HG03039 (cell line): ENCODE measurements around the gene KRTCAP3.
"Not testable (repeated sequence)": the region's sequence is repeated elsewhere in the genome, so short reads cannot be mapped to it uniquely, and the experiment has no call there.

Experiments used
- ATAC-seq: cut with Tn5 transposase; IDR thresholded peaks from one replicate; pipeline ENCODE4 v1.9.1; 2021; ENCODE audit warnings: mild to moderate bottlenecking, moderate library complexity; ENCODE audit not compliant: unreplicated experiment

Gene KRTCAP3, protein sequence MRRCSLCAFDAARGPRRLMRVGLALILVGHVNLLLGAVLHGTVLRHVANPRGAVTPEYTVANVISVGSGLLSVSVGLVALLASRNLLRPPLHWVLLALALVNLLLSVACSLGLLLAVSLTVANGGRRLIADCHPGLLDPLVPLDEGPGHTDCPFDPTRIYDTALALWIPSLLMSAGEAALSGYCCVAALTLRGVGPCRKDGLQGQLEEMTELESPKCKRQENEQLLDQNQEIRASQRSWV

GRCh38 chr2:27441958-27442919 is at the start of gene KRTCAP3:
Gene KRTCAP3 (plus strand): TSS chr2:27442381. CDS start chr2:27442413, 32 bp downstream.
- no peak for ATAC-seq

- no peak for ATAC-seq
Measured at GRCh38 chr2:27393225-27393624, 49.0 kb upstream of the KRTCAP3 start.

DNA sequence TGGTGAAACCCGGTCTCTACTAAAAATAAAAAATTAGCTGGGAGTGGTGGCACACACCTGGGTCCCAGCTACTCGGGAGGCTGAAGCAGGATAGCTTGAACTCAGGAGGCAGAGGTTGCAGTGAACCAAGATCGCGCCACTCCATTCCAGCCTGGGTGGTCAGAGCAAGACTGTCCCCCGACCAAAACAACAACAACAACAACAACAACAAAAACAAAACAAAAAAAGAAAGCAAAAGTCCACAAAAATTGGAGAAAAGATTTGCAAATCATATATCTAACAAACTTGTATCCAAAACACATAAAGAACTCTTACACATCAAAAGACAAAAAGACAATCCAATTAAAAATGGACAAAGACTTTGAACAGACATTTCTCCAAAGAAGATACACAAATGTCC is 43.2 kb upstream of the KRTCAP3 start:
- ATAC-seq: no peak

DNA sequence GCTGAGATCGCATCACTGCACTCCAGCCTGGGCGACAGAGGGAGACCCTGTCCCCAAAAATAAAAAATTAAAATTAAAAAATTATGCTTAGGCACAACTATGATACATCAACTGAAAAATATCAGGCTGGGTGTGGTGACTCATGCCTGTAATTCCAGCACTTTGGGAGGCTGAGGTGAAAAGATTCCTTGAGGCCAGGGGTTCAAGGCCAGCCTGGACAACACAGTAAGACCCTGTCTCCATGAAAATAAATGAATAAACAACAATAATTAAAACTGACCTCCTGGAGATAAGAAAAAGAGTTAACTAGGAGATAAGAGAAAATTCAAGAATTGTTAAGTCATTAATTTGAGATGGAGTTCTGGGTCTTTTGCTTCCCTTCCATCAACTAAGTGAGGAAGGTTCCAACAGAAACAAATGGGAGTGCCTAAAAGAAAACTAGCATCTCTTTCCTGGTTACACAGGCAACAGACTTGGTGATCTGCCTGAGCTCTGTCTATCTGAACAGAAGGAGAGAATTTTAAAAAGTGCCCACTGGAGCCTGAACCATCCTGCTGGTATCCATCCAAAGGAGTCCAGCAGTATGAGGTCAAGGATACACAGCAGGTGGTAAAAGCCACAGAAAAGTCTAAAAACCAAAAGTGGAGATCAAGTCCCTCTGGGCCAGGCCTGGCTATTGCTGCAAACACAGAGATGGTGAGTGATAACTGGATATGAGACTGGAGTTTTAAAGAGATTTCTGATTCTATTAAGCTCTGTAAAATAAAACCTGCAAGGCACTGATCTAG is 41.6 kb upstream of the KRTCAP3 start:
- no peak for ATAC-seq

- ATAC-seq: no peak
Measured at GRCh38 chr2:27407798-27408491, 34.2 kb upstream of the KRTCAP3 start.

DNA sequence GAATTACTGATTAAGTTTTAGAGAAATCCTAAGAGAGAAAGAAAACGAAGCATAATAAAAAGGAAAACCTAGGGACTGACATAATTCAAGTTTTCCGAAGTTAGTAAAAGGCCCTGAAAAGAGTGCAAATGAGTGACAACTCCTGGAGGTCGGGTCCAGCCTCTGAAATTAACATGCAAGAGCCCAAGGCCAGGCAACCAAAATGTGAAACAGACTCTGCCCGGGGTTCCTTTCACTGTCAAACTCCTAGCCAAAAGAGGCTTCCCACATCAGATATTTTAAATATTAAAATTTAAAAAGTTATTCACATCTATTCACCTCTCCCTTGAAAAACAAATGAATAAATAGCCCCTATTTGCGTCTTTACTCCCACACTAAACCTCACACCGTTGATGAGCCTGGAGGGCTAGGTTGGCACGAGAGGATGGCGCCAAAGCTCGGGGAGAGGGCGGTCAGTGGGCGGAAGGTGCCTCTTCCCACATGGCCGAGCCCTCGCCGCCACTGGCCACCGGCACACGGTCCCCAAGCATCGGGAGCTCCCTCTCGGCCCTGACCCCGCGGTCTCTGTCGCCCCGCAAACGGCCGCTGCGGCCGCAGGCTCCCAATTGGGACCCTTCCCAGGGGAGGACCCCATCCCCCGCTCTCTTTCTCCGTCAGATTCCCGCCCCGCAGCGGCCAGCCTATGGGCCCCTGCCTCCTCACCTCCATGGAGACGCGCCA is 33.4 kb upstream of the KRTCAP3 start:
- peak; percentile 27 for ATAC-seq

DNA sequence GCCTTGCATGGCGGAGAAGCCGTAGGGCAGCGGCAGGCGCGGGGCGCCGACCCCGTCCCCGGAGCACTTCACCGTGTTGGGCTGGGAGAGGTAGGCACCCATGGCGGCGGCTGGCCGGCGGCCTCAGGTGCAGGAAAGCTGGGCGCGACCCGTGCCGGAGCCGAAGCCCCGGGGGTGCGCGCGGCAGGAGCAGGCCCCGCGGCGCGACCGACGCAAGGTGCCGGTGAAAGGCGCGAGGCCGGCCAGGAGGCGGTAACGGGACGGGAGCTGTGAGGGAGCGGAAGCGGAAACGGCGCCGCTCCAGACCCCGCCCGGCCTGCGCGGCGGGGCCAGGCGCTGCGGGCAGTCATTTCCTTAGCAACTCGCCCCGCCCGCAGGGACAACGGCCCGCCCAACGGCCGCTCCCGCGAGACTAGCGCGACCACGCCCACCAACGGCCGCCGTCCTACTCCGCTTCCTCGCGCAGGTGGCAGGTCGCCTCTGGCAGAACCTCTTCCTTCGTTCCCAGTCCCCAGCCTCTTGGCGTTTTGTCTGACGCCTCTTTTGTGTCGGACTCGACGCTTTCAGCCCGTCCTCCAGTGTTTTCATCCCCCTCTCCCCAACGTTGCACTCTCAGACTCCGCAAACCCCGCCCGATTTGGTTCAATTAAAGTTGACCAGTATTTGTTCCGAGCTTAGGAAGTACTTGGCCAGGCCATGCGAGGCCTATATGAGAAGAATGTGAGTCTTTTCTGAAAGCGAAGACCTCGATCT is 32.7 kb upstream of the KRTCAP3 start, which contains the start of gene PPM1G:
PPM1G (minus strand) TSS at position 271 of the 753 bp plus-strand sequence; CDS start at position 102, 169 bp downstream.
- ATAC-seq: peak; percentile 85

- no peak for ATAC-seq
Measured at GRCh38 chr2:27412419-27413152, 29.6 kb upstream of the KRTCAP3 start.

- ATAC-seq: no peak
Measured at GRCh38 chr2:27416151-27416550, 26.0 kb upstream of the KRTCAP3 start.

- no peak for ATAC-seq
Measured at GRCh38 chr2:27420996-27421395, 21.2 kb upstream of the KRTCAP3 start.

DNA sequence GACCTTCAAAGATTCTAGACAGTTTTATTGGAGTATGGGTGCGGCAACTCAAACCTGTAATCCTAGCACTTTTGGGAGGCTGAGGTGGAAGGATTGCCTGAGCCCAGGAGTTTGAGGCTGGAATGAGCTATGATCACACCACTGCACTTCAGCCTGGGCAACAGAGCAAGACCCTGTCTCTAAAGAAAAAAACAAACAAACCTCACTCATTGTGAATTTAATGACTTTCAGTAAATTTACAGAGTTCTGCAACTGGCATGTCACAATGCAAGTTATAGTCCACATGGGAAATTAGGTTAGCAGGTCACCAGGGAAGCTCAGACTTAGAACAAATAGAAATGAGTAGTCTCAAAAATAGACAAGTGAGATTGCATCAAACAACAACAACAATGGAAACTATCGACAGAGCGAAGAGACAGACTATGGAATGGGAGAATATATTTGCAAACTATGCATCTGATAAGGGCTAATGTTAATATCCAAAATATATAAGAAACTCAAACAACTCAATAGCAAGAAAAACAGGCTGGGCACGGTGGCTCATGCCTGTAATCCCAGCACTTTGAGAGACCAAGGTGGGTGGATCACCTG is 20.4 kb upstream of the KRTCAP3 start:
- ATAC-seq: no peak

- ATAC-seq: no peak
Measured at GRCh38 chr2:27422958-27423357, 19.2 kb upstream of the KRTCAP3 start.

DNA sequence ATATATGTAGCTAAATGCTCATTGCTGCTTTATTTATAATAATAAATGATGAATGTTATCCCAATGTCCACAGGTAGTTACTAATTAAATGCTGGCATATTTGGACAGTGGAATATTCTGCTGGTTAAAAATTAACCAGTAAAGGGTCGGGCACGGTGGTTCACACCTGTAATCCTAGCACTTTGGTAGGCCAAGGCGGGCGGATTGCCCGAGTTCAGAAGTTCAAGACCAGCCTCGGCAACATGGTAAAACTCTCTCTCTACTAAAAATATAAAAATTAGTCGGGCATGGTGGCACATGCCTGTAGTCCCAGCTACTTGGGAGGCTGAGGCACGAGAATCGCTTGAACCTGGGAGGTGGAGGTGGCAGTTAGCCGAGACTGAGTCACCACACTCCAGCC is 17.1 kb upstream of the KRTCAP3 start:
- ATAC-seq: not testable (repeated sequence)

GRCh38 chr2:27427863-27428212 is 14.3 kb upstream of the KRTCAP3 start:
- no peak for ATAC-seq

- peak; percentile 80 for ATAC-seq
Measured at GRCh38 chr2:27428213-27428977, 13.8 kb upstream of the KRTCAP3 start, which contains the start of gene NRBP1. Gene NRBP1 (plus strand): TSS chr2:27428631. CDS start chr2:27433274, 4,643 bp downstream.

- ATAC-seq: peak; percentile 70
Measured at GRCh38 chr2:27428978-27429541, 13.1 kb upstream of the KRTCAP3 start.

DNA sequence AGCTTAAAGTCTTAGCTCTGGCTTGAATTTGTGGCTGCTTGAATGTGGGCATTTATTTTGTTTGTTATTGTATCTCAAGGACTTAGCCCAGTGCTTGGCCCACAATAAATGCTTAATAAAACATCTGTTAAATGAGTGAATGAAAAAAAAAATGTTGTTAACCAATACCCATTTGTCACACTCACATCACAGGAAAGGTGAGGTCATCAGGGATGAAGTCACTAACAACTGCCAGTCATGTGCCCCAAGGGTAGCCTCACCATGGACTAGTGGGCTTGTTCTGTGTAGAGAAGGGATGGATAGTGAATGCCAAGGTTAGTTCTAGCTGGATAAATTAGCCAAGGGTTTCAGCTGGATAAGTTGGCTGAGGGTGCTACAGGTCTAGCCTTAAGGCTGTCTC is 10.8 kb upstream of the KRTCAP3 start:
- ATAC-seq: no peak
